Head of caudate nucleus (tissue), 42 donors: ENCODE measurements around the gene MCM5.
"Not testable (repeated sequence)": the region's sequence is repeated elsewhere in the genome, so short reads cannot be mapped to it uniquely, and the experiment has no call there.

Experiments used
- DNase-seq, 42 donors: peaks; one replicate each; pipeline versions ENCODE4 v3.0.0 to v3.0.0-alpha.2; 2020 to 2021; ENCODE audit warnings: mixed read lengths in 7 of 42
- intact Hi-C: fragments of 100-400 bp; cut with DNase I; formaldehyde crosslinking; loops from one replicate; pipeline ENCODE4 v1.15.0; 2022

MCM5 gene

GRCh38 chr22:35424081-35424480 is 24.1 kb downstream of the MCM5 start:
- intact Hi-C loops = no loop called here
- DNase-seq = no peak

- intact Hi-C loops = no loop called here
These were observed 24.8 kb downstream of the MCM5 start for GRCh38 chr22:35424761-35425160.

DNA sequence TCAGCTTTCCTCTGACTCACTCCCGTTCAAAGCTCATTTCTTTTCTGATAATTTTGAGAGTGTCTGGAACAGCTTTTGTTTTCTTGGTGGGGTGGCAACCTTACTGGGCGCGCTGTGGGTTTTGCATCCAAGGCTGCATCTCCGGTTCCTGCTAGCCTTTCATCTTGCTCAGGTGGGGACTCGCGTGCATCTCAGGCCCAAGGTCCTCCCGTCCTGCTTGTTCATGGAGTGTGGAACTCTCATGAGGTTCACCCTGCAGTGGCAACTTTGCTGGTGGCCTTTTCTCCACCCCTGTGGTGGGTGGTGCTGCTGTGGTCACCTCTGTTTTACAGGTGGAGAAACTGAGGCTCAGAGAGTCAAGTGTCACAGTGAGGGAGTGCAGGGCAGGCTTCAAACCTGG is 25.6 kb downstream of the MCM5 start:
- intact Hi-C loops = no loop called here
- DNase-seq = no peak

More at GRCh38 chr22:35424761-35425160, 24.8 kb downstream of the MCM5 start:
- no peak for DNase-seq

- intact Hi-C loops = no loop called here
These were observed 26.2 kb downstream of the MCM5 start for GRCh38 chr22:35425971-35426800.

DNA sequence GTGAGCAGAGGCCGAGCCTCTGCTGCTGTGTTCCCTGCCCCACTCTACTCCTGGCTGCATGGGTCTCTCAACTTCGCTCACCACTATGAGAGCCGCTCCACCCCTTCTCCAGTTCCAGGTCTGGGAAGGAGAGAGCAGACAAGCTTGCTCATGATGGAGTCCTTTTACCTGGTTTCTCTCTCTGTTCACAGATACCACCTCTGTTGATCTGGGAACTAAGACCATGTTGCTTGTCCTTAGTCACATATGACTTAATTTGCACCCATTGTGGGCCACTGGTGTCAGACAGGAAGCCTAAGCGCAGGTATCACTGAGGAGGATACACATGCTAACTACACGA is 26.8 kb downstream of the MCM5 start:
- no peak for DNase-seq
- intact Hi-C loops = no loop called here

More at GRCh38 chr22:35425971-35426800, 26.2 kb downstream of the MCM5 start:
- DNase-seq = no peak

- intact Hi-C loops = loop anchor here (1.0 kb wide), 1 partner anchor 152 kb away; no protein-coding TSS in a partner anchor
- DNase-seq = peak; percentile 70 to 95 (median 90)
These were observed 31.0 kb downstream of the MCM5 start for GRCh38 chr22:35430897-35431322.

DNA sequence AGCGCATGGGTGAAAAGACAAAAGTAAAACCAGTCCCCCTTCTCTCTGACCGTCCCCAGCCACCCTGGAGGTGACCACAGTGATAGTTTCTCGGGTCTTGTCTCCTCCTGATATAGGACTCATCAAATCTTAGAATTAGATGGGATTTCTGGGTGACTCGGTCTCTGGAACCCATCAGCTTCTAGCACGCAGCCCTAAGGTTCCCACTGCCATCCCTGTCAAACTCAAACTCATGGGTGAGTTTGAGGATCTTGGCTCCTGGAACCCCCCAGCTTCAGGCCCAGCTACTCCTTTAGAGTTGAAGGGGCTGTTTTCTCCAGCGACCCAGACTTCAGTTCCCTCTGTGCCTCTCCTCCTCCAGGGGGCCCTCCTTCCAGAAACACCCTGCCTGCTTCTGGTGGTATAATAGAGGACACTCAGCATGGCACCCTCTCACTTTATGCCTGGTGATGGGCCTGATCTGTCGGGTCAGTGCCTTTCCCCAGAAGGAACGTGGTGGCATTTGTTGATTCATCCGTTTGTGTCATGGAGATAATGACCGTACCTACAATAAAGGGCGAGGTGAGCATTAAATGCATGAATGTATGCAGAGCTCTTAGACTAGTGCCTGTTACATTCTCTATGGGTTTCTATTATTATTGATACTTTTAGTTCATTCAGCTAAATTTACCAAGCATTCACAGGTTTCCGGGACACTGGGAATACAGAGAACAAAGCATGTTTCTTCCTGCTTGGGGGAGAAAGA is 31.7 kb downstream of the MCM5 start:
- intact Hi-C loops = no loop called here
- DNase-seq = peak in 12 of 42 donors; percentile 17 to 63 (median 30)

GRCh38 chr22:35432228-35432905 is 32.4 kb downstream of the MCM5 start:
- DNase-seq = peak; percentile 39 to 93 (median 76)
- intact Hi-C loops = no loop called here

DNA sequence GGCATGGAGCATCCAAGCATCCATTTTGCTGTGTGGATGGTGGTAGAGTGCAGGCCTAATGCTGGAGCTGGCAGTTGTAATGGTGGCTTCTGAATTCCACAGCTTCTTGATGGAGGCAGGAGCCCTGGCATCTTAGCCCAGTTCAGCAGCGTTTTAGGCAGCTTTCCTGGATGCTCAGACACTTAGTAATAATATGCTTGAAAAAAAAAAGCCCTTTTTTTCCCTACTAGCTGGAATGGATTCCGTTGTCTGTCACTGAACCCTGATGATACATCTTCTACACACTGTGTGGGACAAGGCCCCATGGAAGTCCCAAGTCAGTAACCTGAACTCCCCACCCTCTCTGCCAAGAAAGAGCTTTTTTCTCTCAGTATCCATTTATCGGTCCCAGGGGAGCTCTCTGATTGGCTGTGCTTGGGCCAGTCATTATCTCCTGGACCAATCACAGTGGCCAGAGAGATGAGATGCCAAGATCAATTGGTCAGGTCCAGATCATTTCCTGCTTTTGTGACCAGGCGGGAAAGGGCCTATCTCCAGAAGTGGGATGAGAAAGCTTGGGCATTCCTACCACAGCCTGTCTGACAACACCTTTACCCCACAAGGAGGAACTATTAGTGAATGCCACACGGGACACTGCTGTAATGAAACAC is 34.2 kb downstream of the MCM5 start:
- intact Hi-C loops = no loop called here
- DNase-seq = no peak

- DNase-seq = peak in 4 of 42 donors; percentile 30 to 50 (median 34)
- intact Hi-C loops = no loop called here
These were observed 35.3 kb downstream of the MCM5 start for GRCh38 chr22:35435201-35435740.

DNA sequence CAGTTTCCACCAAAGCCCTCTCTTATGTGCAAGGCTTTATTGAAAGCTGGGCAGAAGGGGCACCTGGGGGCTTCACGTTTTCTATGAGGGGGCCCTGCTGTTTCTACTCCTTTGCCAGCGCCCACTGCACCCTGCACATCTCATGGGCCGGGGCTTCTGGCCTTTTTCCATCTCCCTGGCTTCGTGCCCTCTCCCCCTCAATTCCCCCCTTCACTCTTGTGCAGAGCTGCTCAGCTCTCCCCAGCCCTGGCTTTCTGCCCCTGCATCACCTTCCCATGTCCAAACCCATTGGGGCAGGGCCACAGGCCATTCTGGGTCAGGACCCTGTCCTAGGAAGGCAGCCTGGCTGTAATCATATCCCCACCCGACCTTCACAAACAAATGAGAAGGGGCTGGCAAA is 36.5 kb downstream of the MCM5 start:
- intact Hi-C loops = no loop called here

DNA sequence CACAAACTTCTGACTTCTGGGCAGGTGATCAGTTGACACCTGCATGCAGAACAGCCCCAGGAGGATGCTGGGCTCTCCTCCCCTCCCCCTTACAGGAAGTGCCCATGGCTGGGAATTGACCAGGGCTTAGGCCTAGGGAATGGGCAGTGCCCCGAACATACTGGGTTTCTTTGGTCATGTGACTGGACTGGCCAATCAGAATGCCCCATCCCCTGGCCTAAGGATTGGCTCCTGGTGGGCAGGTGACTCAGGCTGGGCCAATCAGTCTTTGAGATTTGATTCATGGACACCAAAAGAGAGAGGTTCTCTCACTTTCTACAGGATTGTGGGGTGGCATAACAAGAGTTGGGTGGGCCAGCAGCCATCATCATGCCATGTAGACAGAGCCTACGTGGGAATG is 37.1 kb downstream of the MCM5 start:
- DNase-seq = no peak
- intact Hi-C loops = no loop called here

More for the DNA sequence above, 36.5 kb downstream of the MCM5 start:
- no peak for DNase-seq

DNA sequence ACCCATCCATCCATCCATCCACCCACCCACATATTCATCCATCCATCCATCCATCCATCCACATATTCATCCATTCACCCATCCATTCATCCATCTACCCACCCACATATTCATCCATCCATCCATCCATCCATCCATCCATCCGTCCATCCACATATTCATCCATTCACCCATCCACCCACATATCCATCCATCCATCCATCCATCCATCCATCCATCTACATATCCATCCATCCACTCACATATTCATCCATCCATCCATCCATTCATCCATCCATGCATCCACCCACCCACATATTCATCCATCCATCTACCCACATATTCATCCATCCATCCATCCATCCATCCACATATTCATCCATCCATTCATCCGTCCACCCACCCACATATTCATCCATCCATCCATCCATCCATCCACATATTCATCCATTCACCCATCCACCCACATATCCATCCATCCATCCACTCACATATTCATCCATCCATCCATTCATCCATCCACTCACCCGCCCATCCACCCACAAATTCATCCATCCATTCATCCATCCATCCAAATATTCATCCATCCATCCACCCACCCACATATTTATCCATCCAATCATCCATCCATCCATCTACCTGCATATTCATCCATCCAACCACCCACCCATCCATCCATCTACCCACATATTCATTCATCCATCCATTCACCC is 38.9 kb downstream of the MCM5 start:
- intact Hi-C loops, DNase-seq: not testable (repeated sequence)

GRCh38 chr22:35439365-35439717 is 39.4 kb downstream of the MCM5 start:
- no peak for DNase-seq
- intact Hi-C loops = no loop called here

GRCh38 chr22:35440129-35440528 is 40.2 kb downstream of the MCM5 start:
- intact Hi-C loops = no loop called here
- DNase-seq = no peak

DNA sequence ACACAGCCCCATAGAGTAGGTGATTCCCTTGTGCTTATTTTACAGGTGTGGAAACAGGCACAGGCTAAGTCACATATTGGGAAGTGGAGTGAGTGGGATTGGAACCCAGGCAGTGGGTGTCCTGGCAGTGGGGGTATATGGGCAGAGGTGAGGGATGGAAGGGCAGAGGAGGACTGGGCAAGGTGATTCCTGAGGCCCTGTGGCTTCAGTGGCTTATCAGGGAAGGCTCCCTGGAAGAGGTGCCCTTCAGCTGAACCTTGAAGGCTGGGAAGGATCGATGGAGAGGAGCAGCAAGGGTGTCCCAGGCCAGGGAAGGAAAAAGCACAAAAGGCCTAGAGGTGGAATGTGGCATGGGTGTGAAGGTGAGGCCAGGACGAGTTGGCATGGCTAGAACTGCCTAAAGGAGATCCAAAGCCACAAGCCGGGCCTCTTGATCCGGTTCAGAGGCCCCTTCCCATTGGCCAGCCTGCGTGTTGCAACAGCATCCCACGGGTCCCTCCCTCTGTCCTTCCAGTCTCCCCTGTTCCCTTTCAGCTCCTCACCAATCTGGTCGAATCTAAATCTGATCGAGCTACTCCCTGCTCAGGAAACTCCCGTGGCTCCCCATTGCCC is 41.7 kb downstream of the MCM5 start:
- intact Hi-C loops = no loop called here
- DNase-seq = no peak

DNA sequence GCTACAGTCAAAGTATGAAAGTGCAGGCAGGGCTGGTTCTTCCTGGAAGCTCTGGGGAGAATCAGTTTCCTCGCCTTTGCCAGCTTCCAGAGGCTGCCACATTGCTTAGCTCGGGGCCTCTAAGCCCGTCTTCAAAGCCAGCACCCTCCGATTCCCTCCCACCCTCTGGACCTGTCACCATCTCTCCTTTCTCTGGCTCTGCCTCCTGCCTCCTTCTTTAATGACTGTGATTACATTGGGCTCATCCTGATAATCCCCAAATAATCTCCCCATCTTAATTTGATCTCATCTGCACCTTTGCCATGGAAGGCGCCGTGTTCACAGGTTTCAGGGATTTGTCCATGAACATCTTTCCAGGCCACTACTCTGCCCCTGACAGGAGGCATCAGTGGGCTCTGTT is 42.5 kb downstream of the MCM5 start:
- intact Hi-C loops = no loop called here
- no peak for DNase-seq

DNA sequence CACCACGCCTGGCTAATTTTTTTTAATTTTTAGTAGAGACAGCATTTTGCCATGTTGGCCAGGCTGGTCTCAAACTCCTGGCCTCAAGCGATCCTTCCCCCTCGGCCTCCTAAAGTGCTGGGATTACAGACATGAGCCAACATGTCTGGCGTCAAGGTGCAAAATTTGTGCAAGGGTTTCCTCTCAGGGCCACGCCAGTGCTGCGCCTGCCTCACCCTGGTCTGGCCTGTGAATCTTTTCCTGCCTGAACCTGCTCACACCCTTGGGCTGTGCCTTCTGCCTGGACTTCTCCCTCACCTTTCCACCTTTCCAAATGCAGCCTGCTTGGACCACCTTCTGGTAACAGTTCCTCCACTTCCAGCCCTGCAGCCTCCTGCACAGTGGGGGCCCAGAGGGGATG is 43.4 kb downstream of the MCM5 start:
- intact Hi-C loops = no loop called here
- DNase-seq = no peak
